ENCODE data around the gene SURF1.

GRCh38 chr9:133332381-133332730 lies 23.9 kb downstream of the SURF1 start:
- TF ChIP-seq EZH2phosphoT487 (conservative IDR thresholded peaks at IDR 0.05; ENCODE audit: low read length): no peak
- no peak for TF ChIP-seq CTCF (IDR thresholded peaks at IDR 0.05; ENCODE audit: insufficient read depth, low read length, poor library complexity, severe bottlenecking)
